Trophoblast cell (in vitro differentiated cells and primary cell): Measurements from ENCODE around the gene HS3ST2.
A peak's percentile ranks its signal among the peaks of the same experiment; 100 is the strongest.

Experiments used
- DNase-seq, 2 donors: peaks; one replicate each; pipeline ENCODE4 v3.0.0-alpha.2; 2016
- H2AFZ ChIP-seq: 2 replicates; pipeline ENCODE4 v1.6.1; 2013; ENCODE audit warnings: low read length, moderate library complexity, mild to moderate bottlenecking; ENCODE audit not compliant: insufficient read depth, poor library complexity
- H2AK5ac ChIP-seq: 2 replicates; pipeline ENCODE4 v1.6.1; 2013; ENCODE audit warnings: mild to moderate bottlenecking, low read length
- H2BK120ac ChIP-seq: 2 replicates; pipeline ENCODE4 v1.6.1; 2013; ENCODE audit warnings: low read length, mild to moderate bottlenecking, moderate library complexity; ENCODE audit not compliant: insufficient read depth, poor library complexity
- H2BK12ac ChIP-seq: 2 replicates; pipeline ENCODE4 v1.6.1; 2013; ENCODE audit warnings: mild to moderate bottlenecking, low read length, moderate library complexity
- H2BK5ac ChIP-seq: 2 replicates; pipeline ENCODE4 v1.6.1; 2013; ENCODE audit warnings: low read length, low read depth, moderate library complexity, mild to moderate bottlenecking; ENCODE audit not compliant: poor library complexity
- H3K14ac ChIP-seq: 2 replicates; pipeline ENCODE4 v1.6.1; 2013; ENCODE audit warnings: mild to moderate bottlenecking, low read length
- H3K18ac ChIP-seq: 2 replicates; pipeline ENCODE4 v1.6.1; 2013; ENCODE audit warnings: mild to moderate bottlenecking, low read length
- H3K23ac ChIP-seq: 2 replicates; pipeline ENCODE4 v1.6.1; 2013; ENCODE audit warnings: low read length
- H3K27ac ChIP-seq: 2 replicates; pipeline ENCODE4 v1.5.1; 2013; ENCODE audit warnings: low read depth, mild to moderate bottlenecking, inconsistent platforms, low read length, moderate library complexity
- H3K27me3 ChIP-seq: 2 replicates; pipeline ENCODE4 v1.6.1; 2013; ENCODE audit warnings: inconsistent platforms, mild to moderate bottlenecking, low read length, moderate library complexity; ENCODE audit not compliant: insufficient read depth
- H3K36me3 ChIP-seq, 2 experiments: 1 replicate in 1 of 2; 2 replicates in 1 of 2; pipeline ENCODE4 v1.6.1; 2013; ENCODE audit warnings: low read length in 2 of 2, mild to moderate bottlenecking in 2 of 2, moderate library complexity in 1 of 2; ENCODE audit not compliant: insufficient read depth in 2 of 2, control insufficient read depth in 1 of 2
- H3K4ac ChIP-seq: 2 replicates; pipeline ENCODE4 v1.6.1; 2013; ENCODE audit warnings: low read depth, mild to moderate bottlenecking, low read length, moderate library complexity
- H3K4me1 ChIP-seq, 2 experiments: 1 replicate in 1 of 2; 2 replicates in 1 of 2; pipeline ENCODE4 v1.6.1; 2013; ENCODE audit warnings: low read length in 2 of 2, mild to moderate bottlenecking in 2 of 2, moderate library complexity in 1 of 2; ENCODE audit not compliant: insufficient read depth in 2 of 2, control insufficient read depth in 1 of 2
- H3K4me2 ChIP-seq: 2 replicates; pipeline ENCODE4 v1.6.1; 2013; ENCODE audit warnings: inconsistent platforms, mild to moderate bottlenecking, low read length, moderate library complexity
- H3K4me3 ChIP-seq: 2 replicates; pipeline ENCODE4 v1.5.1; 2013; ENCODE audit warnings: mild to moderate bottlenecking, low read depth, low read length, inconsistent platforms
- H3K79me1 ChIP-seq: one replicate; pipeline ENCODE4 v1.6.1; 2013; ENCODE audit warnings: low read length
- H3K79me2 ChIP-seq: 2 replicates; pipeline ENCODE4 v1.6.1; 2013; ENCODE audit warnings: low read length, mild to moderate bottlenecking; ENCODE audit not compliant: control insufficient read depth, insufficient read depth, poor library complexity
- H3K9ac ChIP-seq: 2 replicates; pipeline ENCODE4 v1.6.1; 2013; ENCODE audit warnings: mild to moderate bottlenecking, low read length
- H3K9me3 ChIP-seq: 2 replicates; pipeline ENCODE4 v1.6.1; 2013; ENCODE audit warnings: low read depth, mild to moderate bottlenecking, control low read depth, inconsistent platforms, low read length; ENCODE audit not compliant: insufficient read depth
- H4K12ac ChIP-seq: 2 replicates; pipeline ENCODE4 v1.6.1; 2013; ENCODE audit warnings: low read depth, mild to moderate bottlenecking, low read length, moderate library complexity
- H4K8ac ChIP-seq: 2 replicates; pipeline ENCODE4 v1.6.1; 2013; ENCODE audit warnings: low read depth, mild to moderate bottlenecking, low read length, moderate library complexity
- H4K91ac ChIP-seq: one replicate; pipeline ENCODE4 v1.6.1; 2013; ENCODE audit warnings: low read depth, mild to moderate bottlenecking, low read length, moderate library complexity
- WGBS: extraction: QIAGEN DNeasy Blood & Tissue Kit; methylation state at CpG from one replicate; pipeline ENCODE4 v1.1.7; 2013; ENCODE audit warnings: missing lambda C conversion rate; ENCODE audit not compliant: insufficient read length, insufficient coverage; ENCODE audit errors: extremely low coverage; 5-methylcytosine and 5-hydroxymethylcytosine counted together

Gene HS3ST2

GRCh38 chr16:22848451-22848850 is 34.5 kb downstream of the HS3ST2 start:
- H2BK120ac ChIP-seq, result no peak overlapping the region
- DNase-seq, result peak in 1 of 2 donors; percentile 21
- H3K27me3 ChIP-seq, result no peaks in the 10 kb centered on the region
- no peak overlapping the region for H4K12ac ChIP-seq
- no peak overlapping the region for H2BK5ac ChIP-seq
- H3K9ac ChIP-seq, result no peak overlapping the region
- no peak overlapping the region for H3K18ac ChIP-seq
- no peaks in the 10 kb centered on the region for H3K79me2 ChIP-seq
- no CpG with 5 or more reads among the region's 4 CpGs for WGBS
- H3K4me3 ChIP-seq, result no peak overlapping the region
- H2AK5ac ChIP-seq, result no peak overlapping the region
- no peaks in the 10 kb centered on the region for H3K79me1 ChIP-seq
- no peak overlapping the region for H2BK12ac ChIP-seq
- H3K4ac ChIP-seq, result no peak overlapping the region
- no peaks in the 10 kb centered on the region for H3K9me3 ChIP-seq
- H3K4me2 ChIP-seq, result no peak overlapping the region
- no peak overlapping the region for H3K23ac ChIP-seq
- no peak overlapping the region for H2AFZ ChIP-seq
- no peak overlapping the region for H3K14ac ChIP-seq
- no peak overlapping the region for H3K27ac ChIP-seq
- H3K36me3 ChIP-seq, result no peaks in the 10 kb centered on the region
- H3K4me1 ChIP-seq, result no peaks in the 10 kb centered on the region
- H4K8ac ChIP-seq, result no peak overlapping the region
- H4K91ac ChIP-seq, result no peak overlapping the region

GRCh38 chr16:22849517-22849916 is 35.6 kb downstream of the HS3ST2 start:
- Histone ChIP-seq H2AK5ac (no peak overlapping the region), H3K18ac (no peak overlapping the region), H3K79me1 (no peaks in the 10 kb centered on the region), H2BK120ac (no peak overlapping the region), H3K23ac (no peak overlapping the region), H3K14ac (no peak overlapping the region), H3K36me3 (no peaks in the 10 kb centered on the region), H3K4me1 (no peaks in the 10 kb centered on the region), H3K27ac (no peak overlapping the region), H2BK12ac (no peak overlapping the region), H4K91ac (no peak overlapping the region), H3K27me3 (no peaks in the 10 kb centered on the region), H3K9me3 (no peaks in the 10 kb centered on the region), H4K8ac (no peak overlapping the region), H3K9ac (no peak overlapping the region), H3K4me3 (no peak overlapping the region), H3K79me2 (no peaks in the 10 kb centered on the region), H3K4ac (no peak overlapping the region), H2AFZ (no peak overlapping the region), H3K4me2 (no peak overlapping the region), H4K12ac (no peak overlapping the region), H2BK5ac (no peak overlapping the region)
- no peak for DNase-seq
- WGBS, result no CpG with 5 or more reads among the region's 2 CpGs

- no CpG with 5 or more reads among the region's 2 CpGs for whole genome bisulfite sequencing
- H2BK12ac ChIP-seq, result no peak overlapping the region
- no peak overlapping the region for H4K8ac ChIP-seq
- no peak overlapping the region for H3K27ac ChIP-seq
- no peaks in the 10 kb centered on the region for H3K36me3 ChIP-seq
- H3K79me2 ChIP-seq, result no peaks in the 10 kb centered on the region
- no peak overlapping the region for H3K4me3 ChIP-seq
- no peaks in the 10 kb centered on the region for H3K79me1 ChIP-seq
- no peaks in the 10 kb centered on the region for H3K4me1 ChIP-seq
- H4K12ac ChIP-seq, result no peak overlapping the region
- no peak overlapping the region for H2AK5ac ChIP-seq
- H4K91ac ChIP-seq, result no peak overlapping the region
- DNase-seq, result no peak
- no peaks in the 10 kb centered on the region for H3K9me3 ChIP-seq
- no peak overlapping the region for H3K18ac ChIP-seq
- H3K9ac ChIP-seq, result no peak overlapping the region
- H2BK5ac ChIP-seq, result no peak overlapping the region
- H3K14ac ChIP-seq, result no peak overlapping the region
- H3K27me3 ChIP-seq, result no peaks in the 10 kb centered on the region
- H3K23ac ChIP-seq, result no peak overlapping the region
- no peak overlapping the region for H3K4ac ChIP-seq
- no peak overlapping the region for H3K4me2 ChIP-seq
- no peak overlapping the region for H2BK120ac ChIP-seq
- H2AFZ ChIP-seq, result no peak overlapping the region
Observed at GRCh38 chr16:22855231-22855630, 41.3 kb downstream of the HS3ST2 start.

GRCh38 chr16:22857296-22858025 is 43.5 kb downstream of the HS3ST2 start:
- Histone ChIP-seq H2BK5ac (no peak overlapping the region), H3K36me3 (no peaks in the 10 kb centered on the region), H3K79me1 (no peaks in the 10 kb centered on the region), H4K8ac (no peak overlapping the region), H3K27me3 (no peaks in the 10 kb centered on the region), H2BK120ac (no peak overlapping the region), H3K9me3 (no peaks in the 10 kb centered on the region), H3K79me2 (no peaks in the 10 kb centered on the region), H3K4me1 (no peaks in the 10 kb centered on the region), H2BK12ac (no peak overlapping the region), H3K14ac (no peak overlapping the region), H2AK5ac (no peak overlapping the region), H3K9ac (no peak overlapping the region), H3K23ac (no peak overlapping the region), H2AFZ (no peak overlapping the region), H4K12ac (no peak overlapping the region), H3K4me3 (no peak overlapping the region), H3K4ac (no peak overlapping the region), H3K4me2 (no peak overlapping the region), H4K91ac (no peak overlapping the region), H3K27ac (no peak overlapping the region), H3K18ac (no peak overlapping the region)
- no CpG with 5 or more reads among the region's 12 CpGs for WGBS
- DNase-seq, result no peak
